ES-I3 (cell line): ENCODE measurements around the gene ERMARD.

ENCODE experiments used
- H3K36me3 ChIP-seq: 2 replicates; pipeline ENCODE4 v1.6.1; 2013; ENCODE audit warnings: mild to moderate bottlenecking, low read length, control low read depth, moderate library complexity; ENCODE audit not compliant: insufficient read depth
- H3K4me1 ChIP-seq: 2 replicates; pipeline ENCODE4 v1.6.1; 2013; ENCODE audit warnings: mild to moderate bottlenecking, control low read depth, low read length; ENCODE audit not compliant: insufficient read depth
- H3K9ac ChIP-seq: 2 replicates; pipeline ENCODE4 v1.6.1; 2013; ENCODE audit warnings: low read depth, mild to moderate bottlenecking, low read length, moderate library complexity
- H3K9me3 ChIP-seq: 2 replicates; pipeline ENCODE4 v1.6.1; 2013; ENCODE audit warnings: mild to moderate bottlenecking, low read length, moderate library complexity; ENCODE audit not compliant: control insufficient read depth, insufficient read depth

Gene ERMARD

DNA sequence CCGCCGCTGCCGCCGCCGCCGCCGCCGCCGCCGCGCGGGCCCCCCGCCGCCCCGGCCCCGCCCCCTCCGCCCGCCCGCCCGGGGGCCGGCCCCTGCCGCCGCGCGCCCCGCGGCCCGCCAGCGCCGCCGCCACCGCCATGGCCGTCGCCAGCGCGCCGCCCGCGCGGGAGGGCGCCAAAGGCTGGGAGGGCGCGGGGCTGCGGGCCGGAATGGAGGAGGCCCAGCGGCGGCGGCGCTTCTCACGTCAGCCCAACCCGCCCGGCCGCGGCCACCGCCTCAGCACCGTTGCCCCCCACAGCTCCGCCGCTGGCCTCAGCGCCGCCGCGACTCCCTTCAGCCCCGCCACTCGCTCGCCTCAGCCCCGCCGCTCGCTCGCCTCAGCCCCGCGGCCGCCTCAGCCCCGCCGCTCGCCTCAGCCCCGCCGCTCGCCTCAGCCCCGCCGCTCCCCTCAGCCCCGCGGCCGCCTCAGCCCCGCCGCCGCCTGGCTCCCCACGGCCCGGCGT lies 27.4 kb upstream of the ERMARD start:
- no peaks in the 10 kb centered on the region for H3K9me3 ChIP-seq
- H3K4me1 ChIP-seq = peaks cover 4% of the 10 kb centered on the region; the same call in 1 of the 2 replicates
- no peaks in the 10 kb centered on the region for H3K36me3 ChIP-seq
- H3K9ac ChIP-seq = peak overlapping the region; percentile 36; the same call in 1 of the 2 replicates

DNA sequence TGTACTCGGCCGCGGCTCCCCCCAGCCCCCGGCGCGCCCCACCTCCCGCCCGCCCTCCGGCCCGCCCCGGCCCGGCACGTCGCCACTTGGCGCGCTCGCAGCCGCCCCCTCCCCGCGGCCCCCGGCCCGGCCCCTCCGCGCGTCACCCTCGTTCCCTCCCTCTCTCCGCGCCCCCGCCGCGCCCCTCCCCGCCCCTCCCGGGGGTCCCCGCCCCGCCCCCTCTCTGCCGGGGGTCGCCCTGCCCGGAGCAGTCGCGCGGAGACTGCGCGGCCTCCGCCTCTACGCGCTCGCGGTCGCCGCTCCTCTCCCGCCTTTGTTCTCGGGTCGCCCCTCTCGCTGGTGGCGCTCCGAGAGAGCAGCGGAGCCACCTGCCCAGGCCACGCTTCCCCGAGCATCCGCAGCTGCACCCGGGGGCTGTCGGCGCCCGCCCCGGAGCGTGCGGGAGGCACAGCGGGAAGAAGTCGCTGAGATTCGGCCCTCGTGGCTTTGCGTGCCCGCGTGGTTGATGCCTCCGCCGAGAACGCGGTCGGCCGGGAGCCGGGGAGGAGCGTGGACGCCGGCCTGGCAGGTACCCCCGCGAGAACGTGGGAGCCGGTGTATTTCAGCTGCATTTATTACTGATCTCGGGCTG lies 26.8 kb upstream of the ERMARD start, which contains the start of gene PHF10:
Gene PHF10, minus strand, starts transcription at position 7 of the 631 bp plus-strand sequence. CDS start 569 bp downstream, outside the sequence.
- peaks cover 4% of the 10 kb centered on the region; the same call in 1 of the 2 replicates for H3K4me1 ChIP-seq
- peak within 1 kb of the TSS; percentile 94 for H3K9ac ChIP-seq
- H3K36me3 ChIP-seq = no peaks in the 10 kb centered on the region
- H3K9me3 ChIP-seq = no peaks in the 10 kb centered on the region

DNA sequence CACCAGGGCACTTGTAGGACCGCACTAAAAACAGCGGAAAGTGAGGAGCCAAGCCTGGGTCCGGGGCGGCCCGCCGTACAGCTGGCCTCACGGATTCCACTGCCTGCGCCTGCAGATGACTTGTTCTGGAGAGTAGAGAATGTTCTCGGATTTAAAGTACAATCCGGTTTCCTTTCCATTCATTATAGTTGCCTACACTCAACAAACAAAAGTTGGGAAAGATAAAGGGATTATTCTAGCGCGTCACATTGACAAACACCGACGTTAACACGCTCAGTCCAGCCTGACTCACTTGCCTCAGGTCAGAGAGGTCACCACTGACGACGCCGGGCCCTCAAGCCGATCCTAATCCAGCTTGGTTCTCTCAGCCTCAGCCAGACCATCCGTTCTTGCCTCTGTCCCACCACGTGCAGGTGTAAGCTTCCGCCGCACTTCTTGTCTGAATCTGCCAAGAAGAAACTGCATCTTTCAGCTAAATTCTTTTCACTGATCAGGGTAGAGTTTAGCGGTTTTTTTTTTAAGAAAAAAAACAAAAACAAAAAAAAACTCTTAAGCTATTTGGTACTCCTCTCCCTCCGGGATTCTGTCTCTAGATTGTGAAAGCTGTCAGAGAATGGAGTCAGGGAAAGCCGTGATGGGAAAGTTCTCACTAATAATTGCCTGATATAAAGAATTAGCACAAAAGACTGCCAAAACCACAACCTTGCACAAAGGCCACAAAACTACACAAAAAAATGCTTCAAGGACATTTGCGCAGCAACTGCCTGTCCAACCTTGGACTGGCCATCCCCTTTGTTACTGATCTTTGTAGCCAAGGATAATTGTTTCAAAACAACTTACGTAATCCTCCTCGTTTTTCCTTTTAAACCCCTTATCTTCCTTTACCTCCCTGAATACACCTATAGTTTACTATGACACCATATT lies 26.0 kb upstream of the ERMARD start:
- peak overlapping the region; percentile 87 for H3K9ac ChIP-seq
- H3K9me3 ChIP-seq = no peaks in the 10 kb centered on the region
- no peaks in the 10 kb centered on the region for H3K36me3 ChIP-seq
- H3K4me1 ChIP-seq = peaks cover 4% of the 10 kb centered on the region; the same call in 1 of the 2 replicates

DNA sequence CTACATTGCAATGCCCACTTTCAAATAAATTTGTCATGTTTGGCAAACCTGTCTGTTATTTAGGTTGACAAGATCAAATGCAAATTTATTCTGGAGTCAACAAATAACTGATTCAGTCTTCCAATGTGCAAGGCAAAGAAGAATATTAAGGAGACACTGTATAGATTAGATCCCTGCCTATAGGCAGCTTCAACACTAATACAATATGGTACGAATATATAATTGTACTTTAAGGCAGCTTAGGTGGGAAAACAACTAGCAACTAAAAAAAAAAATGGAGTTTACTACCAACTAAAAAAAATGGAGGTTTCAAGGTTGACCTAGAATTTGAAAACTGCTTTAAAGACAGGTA lies 25.4 kb upstream of the ERMARD start:
- Histone ChIP-seq H3K4me1 (peaks cover 4% of the 10 kb centered on the region; the same call in 1 of the 2 replicates), H3K9ac (no peak overlapping the region), H3K9me3 (no peaks in the 10 kb centered on the region), H3K36me3 (no peaks in the 10 kb centered on the region)

DNA sequence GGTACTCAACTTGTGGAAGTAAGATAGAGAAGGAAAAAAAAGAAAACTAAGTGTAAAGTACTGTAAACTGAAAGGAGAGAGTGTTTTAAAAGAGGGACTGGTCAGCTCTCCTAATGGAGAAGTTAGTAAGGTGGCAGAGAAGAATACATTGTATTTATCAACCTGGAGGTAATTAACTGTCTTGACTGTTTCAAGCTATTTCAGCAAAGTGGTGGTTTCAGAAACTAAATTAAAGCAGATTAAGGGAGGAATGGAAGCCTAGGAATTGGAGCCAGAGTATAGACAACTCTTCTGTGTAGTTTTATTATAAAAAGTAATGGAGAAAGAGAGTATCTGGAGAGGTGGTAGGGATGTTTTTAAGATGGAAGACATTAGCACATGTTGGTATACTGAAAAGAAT lies 24.5 kb upstream of the ERMARD start:
- no peak overlapping the region for H3K9ac ChIP-seq
- H3K36me3 ChIP-seq = no peaks in the 10 kb centered on the region
- no peaks in the 10 kb centered on the region for H3K9me3 ChIP-seq
- peaks cover 4% of the 10 kb centered on the region; the same call in 1 of the 2 replicates for H3K4me1 ChIP-seq

DNA sequence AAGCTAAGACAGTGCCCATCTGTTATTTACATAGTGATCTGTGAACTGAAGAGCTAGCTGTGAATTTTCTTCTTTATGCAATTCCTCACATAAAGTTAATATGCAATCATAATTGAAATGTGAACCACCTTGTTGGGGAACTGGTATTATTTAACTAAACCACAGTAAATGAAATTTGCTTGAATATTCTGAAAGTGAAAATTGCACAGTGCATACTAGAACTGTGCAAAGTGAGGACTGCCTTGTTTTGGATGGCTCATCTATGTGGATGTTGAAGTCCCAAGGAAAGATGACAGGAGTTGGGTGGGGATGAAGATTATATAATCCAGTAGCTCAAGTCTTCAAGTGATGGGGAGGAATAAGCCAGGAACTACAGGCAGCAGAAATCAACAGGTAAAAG lies 21.5 kb upstream of the ERMARD start:
- no peaks in the 10 kb centered on the region for H3K9me3 ChIP-seq
- H3K9ac ChIP-seq = no peak overlapping the region
- H3K36me3 ChIP-seq = no peaks in the 10 kb centered on the region
- no peaks in the 10 kb centered on the region for H3K4me1 ChIP-seq

DNA sequence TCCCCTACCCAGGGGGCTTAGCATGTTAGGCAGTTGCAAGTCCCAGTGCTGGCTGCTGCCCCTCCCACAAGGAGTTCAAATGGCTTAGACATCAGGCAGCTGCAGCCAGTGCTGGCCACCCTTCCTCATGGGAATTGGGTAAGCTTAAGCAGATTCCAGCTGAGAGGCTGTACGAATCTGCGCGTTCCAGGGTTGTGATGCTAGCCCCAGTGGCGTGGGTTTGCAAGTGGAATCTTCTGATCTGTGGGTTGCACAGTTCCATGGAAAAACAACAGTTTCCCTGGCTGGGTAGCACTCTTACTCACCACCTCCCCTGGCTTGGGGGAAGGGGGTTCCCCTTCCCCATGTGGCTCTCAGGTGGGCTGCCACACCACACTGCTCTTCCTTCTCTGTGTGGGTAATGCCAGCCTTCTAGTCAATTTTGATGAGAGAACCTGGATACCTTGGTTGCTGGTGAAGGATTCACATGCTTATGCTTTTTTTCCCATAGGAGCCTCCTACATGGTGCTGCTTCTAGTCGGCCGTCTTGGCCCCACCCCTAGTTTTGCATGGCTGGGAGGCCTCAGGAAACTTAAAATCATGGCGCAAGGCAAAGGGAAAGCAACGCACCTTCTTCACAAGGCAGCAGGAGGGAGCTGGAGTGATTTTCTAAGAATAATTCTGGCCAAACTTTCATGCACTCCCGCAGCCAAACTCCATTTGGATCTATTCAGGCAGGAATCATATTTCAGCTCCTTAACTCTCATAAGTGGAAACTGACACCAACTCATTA lies 13.0 kb upstream of the ERMARD start:
- Histone ChIP-seq H3K9me3 (no peaks in the 10 kb centered on the region), H3K4me1 (no peaks in the 10 kb centered on the region), H3K9ac (no peak overlapping the region), H3K36me3 (no peaks in the 10 kb centered on the region)

DNA sequence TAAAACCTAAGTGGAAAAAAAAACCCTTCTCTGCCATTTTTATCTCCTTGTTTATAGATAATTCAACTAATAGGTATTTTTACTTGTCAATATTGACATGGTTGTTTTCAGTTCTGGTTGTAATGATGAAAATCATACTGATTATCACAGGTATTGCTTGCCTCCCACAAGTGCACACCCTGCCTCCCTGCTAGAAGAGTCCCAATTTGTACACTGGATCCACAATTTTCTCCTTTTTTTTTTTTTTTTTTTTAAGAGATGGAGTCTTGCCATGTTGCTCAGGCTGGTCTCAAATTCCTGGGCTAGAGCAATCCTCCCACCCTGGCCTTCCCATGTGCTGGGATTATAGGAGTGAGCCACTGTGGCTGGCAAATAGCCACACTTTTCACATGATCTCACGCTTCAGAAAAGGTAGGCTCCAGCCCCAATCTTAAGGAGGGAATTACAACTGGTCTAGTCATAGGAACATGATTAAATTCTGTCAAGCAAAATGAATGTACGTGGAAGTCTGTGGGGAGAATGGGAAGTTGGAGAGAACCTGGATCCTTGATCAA lies 12.4 kb upstream of the ERMARD start:
- Histone ChIP-seq H3K36me3 (no peaks in the 10 kb centered on the region), H3K9ac (no peak overlapping the region), H3K9me3 (no peaks in the 10 kb centered on the region), H3K4me1 (no peaks in the 10 kb centered on the region)

DNA sequence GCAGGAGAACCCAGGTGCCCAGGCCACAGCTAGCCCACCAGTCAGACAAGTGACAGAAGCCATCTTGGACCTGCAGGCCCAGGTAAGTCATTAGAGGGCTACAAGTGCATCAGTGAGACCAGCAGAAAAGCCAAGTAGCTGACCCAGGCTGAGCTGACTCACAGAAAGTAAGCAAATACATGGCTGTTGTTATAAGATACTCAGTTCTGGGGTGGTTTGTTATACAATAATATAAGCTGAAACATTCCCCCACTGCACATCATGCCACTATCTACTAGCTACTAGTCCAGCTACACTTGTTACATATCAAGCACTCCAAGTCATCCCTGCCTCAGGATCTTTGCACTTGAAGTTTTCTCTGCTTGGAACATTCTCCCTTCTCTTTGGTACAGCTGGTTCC lies 10.1 kb upstream of the ERMARD start:
- Histone ChIP-seq H3K9ac (no peak overlapping the region), H3K36me3 (no peaks in the 10 kb centered on the region), H3K9me3 (peaks cover 5% of the 10 kb centered on the region; the same call in 1 of the 2 replicates), H3K4me1 (no peaks in the 10 kb centered on the region)

DNA sequence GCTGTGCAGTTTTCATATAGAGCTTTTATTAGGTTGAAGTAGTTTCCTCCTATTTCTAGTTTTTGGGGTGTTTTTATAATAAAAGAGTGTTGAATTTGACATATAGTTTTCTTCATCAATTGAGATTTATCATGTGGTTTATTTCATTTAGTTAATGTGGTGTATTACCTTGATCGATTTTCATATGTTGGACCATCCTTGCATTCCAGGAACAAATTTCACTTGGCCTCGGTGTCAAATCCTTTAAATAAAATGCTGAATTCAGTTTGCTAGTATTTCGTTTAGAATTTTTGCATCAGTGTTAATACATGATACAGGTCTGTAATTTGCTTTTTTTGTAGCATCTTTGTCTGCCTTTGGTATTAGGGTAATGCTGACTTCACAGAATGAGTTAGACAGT lies 6.0 kb upstream of the ERMARD start:
- no peak overlapping the region for H3K9ac ChIP-seq
- peaks cover 5% of the 10 kb centered on the region; the same call in 1 of the 2 replicates for H3K9me3 ChIP-seq
- no peaks in the 10 kb centered on the region for H3K36me3 ChIP-seq
- peaks cover 5% of the 10 kb centered on the region; the same call in 1 of the 2 replicates for H3K4me1 ChIP-seq

DNA sequence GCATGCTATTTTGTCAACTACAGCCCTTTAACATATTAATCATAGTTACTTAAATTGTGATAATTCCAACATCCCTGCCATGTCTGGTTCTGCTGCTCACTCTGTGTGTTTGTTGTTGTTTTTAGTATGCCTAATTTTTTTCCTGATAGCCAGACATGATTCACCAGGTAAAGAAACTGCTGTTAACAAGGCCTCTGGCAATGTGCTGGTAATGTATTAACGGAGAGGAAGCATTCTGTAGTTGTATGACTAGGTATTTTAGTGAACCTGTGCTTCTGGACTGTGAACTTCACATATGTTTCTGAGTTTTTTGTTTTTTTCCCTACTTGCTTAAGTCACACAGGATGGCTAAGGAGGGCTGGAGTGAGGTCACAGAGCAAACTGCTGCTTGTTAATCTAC lies 4.9 kb upstream of the ERMARD start:
- Histone ChIP-seq H3K9ac (no peak overlapping the region), H3K4me1 (peaks cover 5% of the 10 kb centered on the region; the same call in 1 of the 2 replicates), H3K36me3 (no peaks in the 10 kb centered on the region), H3K9me3 (peaks cover 5% of the 10 kb centered on the region; the same call in 1 of the 2 replicates)

DNA sequence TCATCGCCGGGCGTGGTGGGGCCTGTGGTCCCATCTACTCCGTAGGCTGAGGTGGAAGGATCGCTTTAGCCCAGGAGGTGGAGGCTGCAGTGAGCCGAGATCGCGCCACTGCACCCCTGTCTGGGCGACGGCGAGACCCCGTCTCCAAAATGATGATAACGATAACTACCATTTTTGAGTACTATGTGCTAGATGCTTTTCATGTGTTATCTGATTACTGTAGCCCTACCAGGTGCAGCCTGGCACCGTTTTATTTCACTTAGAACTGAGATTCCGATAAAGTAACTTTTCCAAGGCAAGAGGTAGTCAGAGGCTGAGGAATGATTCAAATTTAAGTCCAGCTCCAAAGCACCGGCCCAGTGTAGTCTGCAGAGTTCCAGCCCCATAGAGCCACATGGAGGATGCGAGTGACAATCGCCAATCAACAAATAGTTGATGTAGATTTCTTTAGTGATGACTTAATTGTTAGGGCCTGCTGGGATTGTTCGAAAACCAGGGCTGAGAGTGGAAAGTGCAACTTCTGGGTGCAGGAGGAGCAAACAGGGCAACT lies 727 bp downstream of the ERMARD start:
- H3K36me3 ChIP-seq = no peaks in the 10 kb centered on the region
- H3K4me1 ChIP-seq = peaks cover 16% of the 10 kb centered on the region
- H3K9ac ChIP-seq = peak overlapping the region; percentile 98
- no peaks in the 10 kb centered on the region for H3K9me3 ChIP-seq

DNA sequence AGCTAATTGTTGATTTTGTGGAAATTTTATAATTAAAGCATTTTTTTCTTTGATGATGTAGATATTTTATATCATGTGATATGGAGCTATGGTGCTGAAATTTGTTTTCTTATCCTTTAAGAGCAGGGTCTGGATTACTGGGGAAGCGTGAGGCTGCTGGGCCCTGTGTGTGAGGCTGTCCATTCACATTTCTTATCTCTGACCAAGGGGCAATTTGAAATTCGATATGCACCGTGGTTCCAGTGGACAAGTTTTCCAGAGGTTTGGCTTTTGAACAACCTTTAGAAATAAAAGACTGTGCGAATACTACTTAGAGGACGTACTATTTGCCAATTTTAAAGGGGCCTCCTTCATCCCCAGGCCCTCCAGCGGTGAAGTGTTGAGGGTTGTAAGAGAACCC lies 3.7 kb downstream of the ERMARD start:
- H3K9ac ChIP-seq = no peak overlapping the region
- H3K9me3 ChIP-seq = no peaks in the 10 kb centered on the region
- H3K36me3 ChIP-seq = peaks cover 3% of the 10 kb centered on the region; the same call in 1 of the 2 replicates
- H3K4me1 ChIP-seq = peaks cover 14% of the 10 kb centered on the region
